ENCODE measurements around the gene RNF130. TPM values are rescaled to one million over a fixed set of nuclear protein-coding genes. Genes with fewer than 3 reads are reported as not detected.
"Not testable (repeated sequence)": the region's sequence is repeated elsewhere in the genome, so short reads cannot be mapped to it uniquely, and the experiment has no call there.

RNF130 gene
- total and polyA plus RNA-seq, 3 donors from 2014 or later = 44.3 to 65.0 (median 56.5) TPM

DNA sequence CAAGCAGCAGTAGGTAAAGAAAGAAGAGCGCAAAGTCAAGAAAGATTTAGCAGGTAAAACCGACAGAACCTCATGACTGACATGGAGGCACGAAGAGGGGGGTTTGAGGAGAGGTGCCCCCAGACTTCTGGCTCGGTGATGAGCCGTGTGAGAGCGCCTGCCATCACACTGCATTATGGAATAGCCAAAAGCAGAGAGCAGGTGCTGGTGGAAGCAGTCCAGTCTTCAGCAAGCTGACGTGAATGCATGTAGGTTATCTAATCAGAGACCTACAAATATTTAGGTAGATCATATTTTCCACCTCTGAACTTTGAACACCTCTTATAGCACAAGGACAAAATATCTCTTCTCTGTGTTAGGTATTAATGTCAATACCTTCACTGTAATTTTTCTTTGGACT lies 68.4 kb downstream of the RNF130 start:
- H3K9me3 ChIP-seq = no peaks in the 10 kb centered on the region
- H3K27ac ChIP-seq = no peak overlapping the region
- no peak for DNase-seq
- no peaks in the 10 kb centered on the region for H3K36me3 ChIP-seq (ENCODE audit: low read depth, missing control alignments)
- no peak for TF ChIP-seq POLR2A (IDR thresholded peaks at IDR 0.05)
- TF ChIP-seq, protein P1, sequence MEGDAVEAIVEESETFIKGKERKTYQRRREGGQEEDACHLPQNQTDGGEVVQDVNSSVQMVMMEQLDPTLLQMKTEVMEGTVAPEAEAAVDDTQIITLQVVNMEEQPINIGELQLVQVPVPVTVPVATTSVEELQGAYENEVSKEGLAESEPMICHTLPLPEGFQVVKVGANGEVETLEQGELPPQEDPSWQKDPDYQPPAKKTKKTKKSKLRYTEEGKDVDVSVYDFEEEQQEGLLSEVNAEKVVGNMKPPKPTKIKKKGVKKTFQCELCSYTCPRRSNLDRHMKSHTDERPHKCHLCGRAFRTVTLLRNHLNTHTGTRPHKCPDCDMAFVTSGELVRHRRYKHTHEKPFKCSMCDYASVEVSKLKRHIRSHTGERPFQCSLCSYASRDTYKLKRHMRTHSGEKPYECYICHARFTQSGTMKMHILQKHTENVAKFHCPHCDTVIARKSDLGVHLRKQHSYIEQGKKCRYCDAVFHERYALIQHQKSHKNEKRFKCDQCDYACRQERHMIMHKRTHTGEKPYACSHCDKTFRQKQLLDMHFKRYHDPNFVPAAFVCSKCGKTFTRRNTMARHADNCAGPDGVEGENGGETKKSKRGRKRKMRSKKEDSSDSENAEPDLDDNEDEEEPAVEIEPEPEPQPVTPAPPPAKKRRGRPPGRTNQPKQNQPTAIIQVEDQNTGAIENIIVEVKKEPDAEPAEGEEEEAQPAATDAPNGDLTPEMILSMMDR (IDR thresholded peaks at IDR 0.05) = no peak
- H3K4me1 ChIP-seq = no peaks in the 10 kb centered on the region
- intact Hi-C loops (cut with DNase I; ENCODE audit: low total_unique reads) = no loop called here
- H3K27me3 ChIP-seq = no peaks in the 10 kb centered on the region
- 87 to 97% methylated on average over 7 of the region's 7 CpGs for WGBS, 2 donors
- H3K4me3 ChIP-seq = no peak overlapping the region

DNA sequence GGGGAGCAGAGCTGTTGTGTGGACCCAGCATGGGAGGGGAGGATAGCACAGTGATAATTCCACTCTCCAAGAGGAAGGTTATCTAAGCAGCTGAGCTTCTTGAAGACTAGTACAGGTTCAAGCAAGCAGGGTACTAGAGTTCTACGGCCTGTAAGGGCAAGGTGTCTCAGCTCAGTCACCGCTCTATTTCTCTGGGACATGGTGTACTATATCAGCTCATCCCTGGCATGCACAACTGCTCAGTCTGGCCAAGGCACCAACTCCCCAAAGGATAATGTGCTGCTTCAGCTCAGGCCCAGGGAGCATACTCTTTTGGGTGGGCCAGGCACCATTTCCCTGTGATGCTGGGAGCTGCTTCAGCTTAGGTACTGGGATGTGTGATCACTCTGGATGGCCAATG lies 69.8 kb downstream of the RNF130 start:
- no peak for TF ChIP-seq POLR2A (IDR thresholded peaks at IDR 0.05)
- TF ChIP-seq, protein P1 (IDR thresholded peaks at IDR 0.05) = no peak
- no peaks in the 10 kb centered on the region for H3K36me3 ChIP-seq (ENCODE audit: low read depth, missing control alignments)
- H3K27ac ChIP-seq = no peak overlapping the region
- no peak for DNase-seq
- WGBS, 2 donors = 83% methylated on average over 2 of the region's 2 CpGs; no CpG with 5 or more reads in 1 of the 2 donors
- no peak overlapping the region for H3K4me3 ChIP-seq
- no peaks in the 10 kb centered on the region for H3K27me3 ChIP-seq
- no peaks in the 10 kb centered on the region for H3K9me3 ChIP-seq
- H3K4me1 ChIP-seq = no peaks in the 10 kb centered on the region
- intact Hi-C loops (cut with DNase I; ENCODE audit: low total_unique reads) = no loop called here

DNA sequence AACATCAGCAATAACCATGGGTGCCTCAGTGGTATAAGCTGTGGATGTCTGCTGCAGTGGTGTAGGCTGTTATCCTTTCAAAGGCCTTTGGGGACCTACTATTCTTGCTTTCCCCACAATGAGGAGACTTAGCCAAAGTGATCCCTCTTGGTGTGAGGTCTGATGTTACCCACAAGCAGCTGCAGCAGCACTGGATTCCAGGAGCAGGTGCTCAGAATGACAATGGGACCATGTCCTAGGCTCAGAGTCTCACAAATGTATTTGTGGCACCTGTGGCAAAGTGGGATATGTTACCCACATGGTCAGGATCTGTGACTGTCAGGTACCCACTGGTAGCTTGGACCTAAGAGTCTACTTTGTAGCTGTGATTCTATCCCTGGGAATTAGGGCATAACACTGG lies 70.4 kb downstream of the RNF130 start:
- Histone ChIP-seq H3K27ac (no peak overlapping the region), H3K27me3 (no peaks in the 10 kb centered on the region), H3K4me3 (no peak overlapping the region), H3K36me3 (ENCODE audit: low read depth, missing control alignments) (no peaks in the 10 kb centered on the region), H3K4me1 (no peaks in the 10 kb centered on the region), H3K9me3 (no peaks in the 10 kb centered on the region)
- intact Hi-C loops (cut with DNase I; ENCODE audit: low total_unique reads) = no loop called here
- TF ChIP-seq, protein P1 (IDR thresholded peaks at IDR 0.05) = no peak
- TF ChIP-seq POLR2A (IDR thresholded peaks at IDR 0.05) = no peak
- DNase-seq = no peak

DNA sequence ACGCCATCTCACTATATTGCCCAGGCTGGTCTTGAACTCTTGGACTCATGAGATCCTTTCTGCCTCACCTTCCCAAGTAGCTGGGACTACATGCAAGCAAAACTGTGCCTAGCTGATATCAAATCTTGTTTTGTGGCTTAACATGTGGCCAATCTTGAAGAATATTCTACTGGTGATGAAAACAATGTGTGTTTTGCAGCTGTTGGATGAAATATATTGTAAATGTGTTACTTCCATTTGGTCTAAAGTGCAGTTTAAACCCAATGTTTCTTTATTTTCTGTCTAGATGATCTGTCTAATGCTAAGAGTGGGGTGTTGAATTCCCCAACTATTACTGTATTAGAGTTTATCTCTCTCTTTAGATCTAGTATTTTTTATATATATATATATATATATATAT lies 73.1 kb downstream of the RNF130 start:
- intact Hi-C loops (cut with DNase I; ENCODE audit: low total_unique reads) = no loop called here
- no peak for DNase-seq
- no peak overlapping the region for H3K4me3 ChIP-seq
- no peak overlapping the region for H3K27ac ChIP-seq
- no peaks in the 10 kb centered on the region for H3K36me3 ChIP-seq (ENCODE audit: low read depth, missing control alignments)
- WGBS, 2 donors = 95 to 96% methylated on average over 1 of the region's 1 CpG
- TF ChIP-seq, protein P1 (IDR thresholded peaks at IDR 0.05) = no peak
- TF ChIP-seq POLR2A (IDR thresholded peaks at IDR 0.05) = no peak
- no peaks in the 10 kb centered on the region for H3K4me1 ChIP-seq
- no peaks in the 10 kb centered on the region for H3K27me3 ChIP-seq
- no peaks in the 10 kb centered on the region for H3K9me3 ChIP-seq

DNA sequence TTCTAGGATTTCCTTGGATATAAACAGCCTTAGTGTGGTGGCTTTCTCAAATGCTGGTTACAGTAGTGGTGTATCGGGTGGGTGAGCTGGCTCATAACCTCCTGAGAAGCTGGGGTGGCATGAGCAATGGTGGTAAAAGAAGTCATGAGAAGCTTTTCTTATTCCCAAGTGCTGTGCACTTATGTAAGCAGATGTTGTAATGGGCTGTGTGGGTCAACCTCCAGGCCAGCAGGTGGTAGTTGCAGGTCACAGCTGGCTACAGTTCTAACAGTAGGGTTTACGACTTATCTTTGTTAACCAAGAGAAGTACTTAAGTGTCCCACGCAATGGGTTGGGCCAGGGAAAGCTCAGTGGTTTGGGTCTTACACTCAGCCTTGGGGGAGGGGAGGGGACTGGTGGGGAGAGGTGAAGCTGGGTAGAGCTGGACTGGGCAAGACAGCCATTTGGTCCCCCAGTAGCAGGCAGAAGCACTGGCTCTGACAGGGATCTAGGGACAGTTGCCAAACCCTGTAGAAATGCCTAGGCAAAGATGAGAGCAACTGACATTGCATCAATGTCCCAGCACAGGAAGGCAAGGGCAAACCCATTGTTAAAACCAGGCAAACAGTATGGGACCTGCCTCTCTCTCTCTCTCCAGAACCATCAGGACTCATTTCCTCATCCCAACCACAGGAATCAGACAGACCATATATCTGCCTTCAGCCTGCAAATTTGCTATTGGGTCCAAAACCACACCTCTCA lies 76.8 kb downstream of the RNF130 start:
- DNase-seq = no peak
- H3K4me3 ChIP-seq = no peak overlapping the region
- intact Hi-C loops (cut with DNase I; ENCODE audit: low total_unique reads) = no loop called here
- no peaks in the 10 kb centered on the region for H3K27me3 ChIP-seq
- TF ChIP-seq POLR2A (IDR thresholded peaks at IDR 0.05) = no peak
- TF ChIP-seq, protein P1 (IDR thresholded peaks at IDR 0.05) = no peak
- no peaks in the 10 kb centered on the region for H3K4me1 ChIP-seq
- H3K27ac ChIP-seq = no peak overlapping the region
- H3K36me3 ChIP-seq (ENCODE audit: low read depth, missing control alignments) = no peaks in the 10 kb centered on the region
- 100% methylated on average over 3 of the region's 3 CpGs for WGBS, 2 donors
- no peaks in the 10 kb centered on the region for H3K9me3 ChIP-seq

DNA sequence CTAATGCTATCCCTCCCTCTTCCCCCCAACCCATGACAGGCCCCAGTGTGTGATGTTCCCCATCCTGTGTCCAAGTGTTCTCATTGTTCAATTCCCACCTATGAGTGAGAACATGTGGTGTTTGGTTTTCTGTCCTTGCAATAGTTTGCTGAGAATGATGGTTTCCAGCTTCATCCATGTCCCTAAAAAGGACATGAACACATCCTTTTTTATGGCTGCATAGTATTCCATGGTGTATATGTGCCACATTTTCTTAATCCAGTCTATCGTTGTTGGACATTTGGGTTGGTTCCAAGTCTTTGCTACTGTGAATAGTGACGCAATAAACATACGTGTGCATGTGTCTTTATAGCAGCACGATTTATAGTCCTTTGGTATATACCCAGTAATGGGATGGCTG lies 78.7 kb downstream of the RNF130 start:
- 90 to 97% methylated on average over 4 of the region's 4 CpGs for WGBS, 2 donors
- DNase-seq; H3K4me3 ChIP-seq; H3K4me1 ChIP-seq; H3K36me3 ChIP-seq (ENCODE audit: low read depth, missing control alignments); H3K9me3 ChIP-seq; H3K27ac ChIP-seq; H3K27me3 ChIP-seq; intact Hi-C loops (cut with DNase I; ENCODE audit: low total_unique reads): not testable (repeated sequence)
